GM18507 (cell line): ENCODE measurements around the gene GUCY2F.

Source experiments
- DNase-seq: peaks from one replicate; pipeline ENCODE4 v3.0.0; 2011; ENCODE audit warnings: low read depth; ENCODE audit not compliant: insufficient read length; ENCODE audit errors: extremely low spot score
- FAIRE-seq: peaks from 2 replicates; lab custom pipeline; 2011; peaks lifted over from hg19 to GRCh38; lab: Jason Lieb, UNC

GUCY2F gene

GRCh38 chrX:109398833-109399232 lies 83.1 kb downstream of the GUCY2F start:
- DNase-seq (no peak), FAIRE-seq (no peak)

- FAIRE-seq (no peak), DNase-seq (no peak)
These were observed 83.8 kb downstream of the GUCY2F start for GRCh38 chrX:109398061-109398460.

GRCh38 chrX:109393859-109394258 lies 88.0 kb downstream of the GUCY2F start:
- FAIRE-seq (peak; percentile 65), DNase-seq (no peak)

GRCh38 chrX:109392895-109393294 lies 89.0 kb downstream of the GUCY2F start:
- DNase-seq (no peak), FAIRE-seq (no peak)

- FAIRE-seq (no peak), DNase-seq (no peak)
These were observed 91.3 kb downstream of the GUCY2F start for GRCh38 chrX:109390556-109390955.

- DNase-seq (no peak), FAIRE-seq (no peak)
These were observed 92.0 kb downstream of the GUCY2F start for GRCh38 chrX:109389917-109390316.

GRCh38 chrX:109384699-109385098 lies 97.2 kb downstream of the GUCY2F start:
- DNase-seq = no peak
- no peak for FAIRE-seq

- peak; percentile 54 for FAIRE-seq
- no peak for DNase-seq
These were observed 99.6 kb downstream of the GUCY2F start for GRCh38 chrX:109382332-109382731.

- FAIRE-seq (no peak), DNase-seq (no peak)
These were observed 103.6 kb downstream of the GUCY2F start for GRCh38 chrX:109378281-109378680.

GRCh38 chrX:109374262-109374960 lies 107.5 kb downstream of the GUCY2F start:
- FAIRE-seq (peak; percentile 56), DNase-seq (no peak)

- DNase-seq = no peak
- no peak for FAIRE-seq
These were observed 108.4 kb downstream of the GUCY2F start for GRCh38 chrX:109373468-109373867.

- FAIRE-seq = no peak
- DNase-seq = no peak
These were observed 109.2 kb downstream of the GUCY2F start for GRCh38 chrX:109372716-109373115.

- FAIRE-seq (no peak), DNase-seq (no peak)
These were observed 109.6 kb downstream of the GUCY2F start for GRCh38 chrX:109372291-109372690.

GRCh38 chrX:109362101-109362500 lies 119.8 kb downstream of the GUCY2F start:
- FAIRE-seq (no peak), DNase-seq (no peak)

- FAIRE-seq (no peak), DNase-seq (no peak)
These were observed 121.6 kb downstream of the GUCY2F start for GRCh38 chrX:109360301-109360700.

GRCh38 chrX:109357706-109358105 lies 124.2 kb downstream of the GUCY2F start:
- FAIRE-seq (no peak), DNase-seq (no peak)

- DNase-seq = no peak
- FAIRE-seq = no peak
These were observed 125.2 kb downstream of the GUCY2F start for GRCh38 chrX:109356684-109357083.

GRCh38 chrX:109352066-109352588 lies 129.8 kb downstream of the GUCY2F start:
- no peak for DNase-seq

GRCh38 chrX:109351557-109351956 lies 130.3 kb downstream of the GUCY2F start:
- FAIRE-seq (no peak), DNase-seq (no peak)

More at GRCh38 chrX:109352066-109352588, 129.8 kb downstream of the GUCY2F start:
- no peak for FAIRE-seq

GRCh38 chrX:109350551-109350950 lies 131.3 kb downstream of the GUCY2F start:
- FAIRE-seq (no peak), DNase-seq (no peak)

- no peak for FAIRE-seq
- DNase-seq = no peak
These were observed 131.8 kb downstream of the GUCY2F start for GRCh38 chrX:109350051-109350450.
